WTC11 (cell line): ENCODE data around the gene LEKR1. TPM values are rescaled to one million over a fixed set of nuclear protein-coding genes. Genes with fewer than 3 reads are reported as not detected.

Experiments
- ATAC-seq: fragments of 200-7000 bp; cut with Tn5 transposase; 2 replicates; pipeline ENCODE4 v1.10.0; 2021; ENCODE audit warnings: mild to moderate bottlenecking, moderate library complexity
- CTCF ChIA-PET: fragments of 300-600 bp; sonication (Branson Sonifier 250); formaldehyde crosslinking; loops from one replicate; lab custom pipeline; 2021; ENCODE audit warnings: antibody characterized with exemption; lab: Charles Lee
- POLR2A ChIA-PET: fragments of 350-600 bp; sonication (Branson Sonifier 250); formaldehyde crosslinking; loops from one replicate; lab custom pipeline; 2021; ENCODE audit warnings: antibody characterized with exemption; lab: Charles Lee
- DNase-seq: peaks from one replicate; pipeline ENCODE4 v3.0.0; 2021; ENCODE audit warnings: low spot score
- H3K27ac Mint-ChIP-seq: 2 replicates; pipeline ENCODE4 v1.8.0; 2021; ENCODE audit warnings: mixed read lengths
- H3K27me3 Mint-ChIP-seq: 2 replicates; pipeline ENCODE4 v1.8.0; 2021; ENCODE audit warnings: low read depth, mild to moderate bottlenecking, moderate library complexity, mixed read lengths
- H3K36me3 Mint-ChIP-seq: 2 replicates; pipeline ENCODE4 v1.8.0; 2021; ENCODE audit warnings: mixed read lengths
- H3K4me1 Mint-ChIP-seq: 2 replicates; pipeline ENCODE4 v1.8.0; 2022; ENCODE audit warnings: mixed read lengths
- H3K4me3 Mint-ChIP-seq: 2 replicates; pipeline ENCODE4 v1.8.0; 2021; ENCODE audit warnings: mild to moderate bottlenecking, moderate library complexity, mixed read lengths
- H3K9me3 Mint-ChIP-seq: 2 replicates; pipeline ENCODE4 v1.8.0; 2021; ENCODE audit warnings: mixed read lengths
- ATF1 ChIP-seq: sonication (generic); formaldehyde crosslinking; IDR thresholded peaks from 2 replicates; pipeline ENCODE4 v1.8.1; 2023; ENCODE audit warnings: mild to moderate bottlenecking, moderate library complexity, missing genetic modification reagents
- ATF3 ChIP-seq: sonication (generic); formaldehyde crosslinking; conservative IDR thresholded peaks from 2 replicates; pipeline ENCODE4 v1.8.1; 2022; ENCODE audit warnings: mild to moderate bottlenecking, missing genetic modification reagents
- CREB1 ChIP-seq: sonication (generic); formaldehyde crosslinking; IDR thresholded peaks from 2 replicates; pipeline ENCODE4 v1.8.0; 2023; ENCODE audit warnings: mild to moderate bottlenecking, missing genetic modification reagents
- CREM ChIP-seq: sonication (generic); formaldehyde crosslinking; IDR thresholded peaks from 2 replicates; pipeline ENCODE4 v1.8.1; 2022; ENCODE audit warnings: mild to moderate bottlenecking, missing genetic modification reagents, moderate library complexity
- E2F4 ChIP-seq: sonication (generic); formaldehyde crosslinking; IDR thresholded peaks from 2 replicates; pipeline ENCODE4 v1.8.1; 2022; ENCODE audit warnings: low read depth, mild to moderate bottlenecking, moderate library complexity, missing genetic modification reagents, borderline replicate concordance
- EMX1 ChIP-seq: fragments of 250-450 bp; sonication (Bioruptor Pico); IDR thresholded peaks from 2 replicates; pipeline ENCODE4 v1.8.0; 2021; ENCODE audit warnings: mild to moderate bottlenecking
- FOXJ3 ChIP-seq: sonication (generic); formaldehyde crosslinking; IDR thresholded peaks from 2 replicates; pipeline ENCODE4 v1.9.0; 2021; ENCODE audit warnings: missing genetic modification reagents, mild to moderate bottlenecking, borderline replicate concordance
- HMGXB4 ChIP-seq: sonication (generic); formaldehyde crosslinking; IDR thresholded peaks from 2 replicates; pipeline ENCODE4 v1.8.1; 2023; ENCODE audit warnings: mild to moderate bottlenecking, moderate library complexity, missing genetic modification reagents
- JAZF1 ChIP-seq: fragments of 250-450 bp; sonication (Bioruptor Pico); IDR thresholded peaks from 2 replicates; pipeline ENCODE4 v1.9.0; 2021; ENCODE audit warnings: moderate library complexity, mild to moderate bottlenecking, inconsistent platforms
- MAX ChIP-seq: sonication (generic); formaldehyde crosslinking; IDR thresholded peaks from 2 replicates; pipeline ENCODE4 v1.8.0; 2022; ENCODE audit warnings: mild to moderate bottlenecking, missing genetic modification reagents
- MLX ChIP-seq: sonication (generic); formaldehyde crosslinking; IDR thresholded peaks from 2 replicates; pipeline ENCODE4 v1.8.1; 2023; ENCODE audit warnings: mild to moderate bottlenecking, missing genetic modification reagents, moderate library complexity
- MXD4 ChIP-seq: fragments of 250-450 bp; sonication (Bioruptor Pico); IDR thresholded peaks from 2 replicates; pipeline ENCODE4 v1.8.0; 2021; ENCODE audit warnings: mild to moderate bottlenecking, moderate library complexity, borderline replicate concordance
- NR1H2 ChIP-seq: sonication (generic); formaldehyde crosslinking; IDR thresholded peaks from 2 replicates; pipeline ENCODE4 v1.9.0; 2021; ENCODE audit warnings: mild to moderate bottlenecking, moderate library complexity, missing genetic modification reagents
- NR3C1 ChIP-seq: sonication (generic); formaldehyde crosslinking; conservative IDR thresholded peaks from 2 replicates; pipeline ENCODE4 v1.8.1; 2023; ENCODE audit warnings: low read depth, mild to moderate bottlenecking, missing genetic modification reagents
- SOX15 ChIP-seq: fragments of 250-450 bp; sonication (Bioruptor Pico); IDR thresholded peaks from 2 replicates; pipeline ENCODE4 v1.9.0; 2021; ENCODE audit warnings: mild to moderate bottlenecking
- SP1 ChIP-seq: sonication (generic); formaldehyde crosslinking; conservative IDR thresholded peaks from 2 replicates; pipeline ENCODE4 v1.8.1; 2022; ENCODE audit warnings: missing genetic modification reagents
- STAT6 ChIP-seq: sonication (generic); formaldehyde crosslinking; conservative IDR thresholded peaks from 2 replicates; pipeline ENCODE4 v1.8.1; 2023; ENCODE audit warnings: mild to moderate bottlenecking, low read depth, missing genetic modification reagents, moderate library complexity
- TP53 ChIP-seq: sonication (generic); formaldehyde crosslinking; IDR thresholded peaks from 2 replicates; pipeline ENCODE4 v1.8.1; 2023; ENCODE audit warnings: mild to moderate bottlenecking, missing genetic modification reagents
- USF2 ChIP-seq: sonication (generic); formaldehyde crosslinking; IDR thresholded peaks from 2 replicates; pipeline ENCODE4 v1.8.1; 2023; ENCODE audit warnings: mild to moderate bottlenecking, missing genetic modification reagents, moderate library complexity
- ZNF232 ChIP-seq: sonication (generic); formaldehyde crosslinking; IDR thresholded peaks from 2 replicates; pipeline ENCODE4 v1.8.0; 2022; ENCODE audit warnings: mild to moderate bottlenecking, missing genetic modification reagents
- ZNF416 ChIP-seq: fragments of 250-450 bp; sonication (Bioruptor Pico); IDR thresholded peaks from 2 replicates; pipeline ENCODE4 v1.9.0; 2021; ENCODE audit warnings: mild to moderate bottlenecking, inconsistent platforms
- total RNA-seq: library from RNA; stranded (reverse); gene quantifications from 3 replicates; pipeline ENCODE4 v1.2.3, GENCODE V29; 2021

Gene LEKR1
- total RNA-seq, 1 experiment from 2014 or later: 0.09 TPM

- Mint-ChIP-seq H3K9me3 (peaks cover 30% of the 10 kb centered on the region), H3K27me3 (no peaks in the 10 kb centered on the region), H3K4me3 (no peak overlapping the region), H3K27ac (no peak overlapping the region), H3K36me3 (peaks cover 15% of the 10 kb centered on the region; the same call in 1 of the 2 replicates), H3K4me1 (peaks cover 10% of the 10 kb centered on the region)
- no peak for DNase-seq
- ChIA-PET CTCF (no interaction called here), POLR2A (no interaction called here)
- TF ChIP-seq EMX1 (CRISPR knock-in tag) (no peak), STAT6 (CRISPR knock-in tag) (no peak), TP53 (no peak), ATF1 (no peak), CREM (no peak), HMGXB4 (no peak), MXD4 (CRISPR knock-in tag) (no peak), MAX (no peak), FOXJ3 (no peak)
- ATAC-seq: no peak
These were observed 22.0 kb upstream of the LEKR1 start for GRCh38 chr3:156803952-156804741.

GRCh38 chr3:156806698-156807097 is 19.5 kb upstream of the LEKR1 start:
- H3K27me3 Mint-ChIP-seq: no peaks in the 10 kb centered on the region; the same call in 1 of the 2 replicates
- ChIA-PET CTCF (no interaction called here), POLR2A (no interaction called here)
- ATAC-seq (no peak), DNase-seq (no peak)
- H3K4me1 Mint-ChIP-seq: peaks cover 10% of the 10 kb centered on the region
- H3K9me3 Mint-ChIP-seq: peaks cover 9% of the 10 kb centered on the region
- no peaks in the 10 kb centered on the region for H3K36me3 Mint-ChIP-seq
- H3K27ac Mint-ChIP-seq: no peak overlapping the region
- no peak overlapping the region for H3K4me3 Mint-ChIP-seq
- TF ChIP-seq USF2 (CRISPR knock-in tag): no peak
- TF ChIP-seq NR3C1 (CRISPR knock-in tag): no peak
- TF ChIP-seq ZNF416 (CRISPR knock-in tag): no peak
- TF ChIP-seq MXD4 (CRISPR knock-in tag): no peak
- TF ChIP-seq MLX (CRISPR knock-in tag): no peak
- TF ChIP-seq SOX15 (CRISPR knock-in tag): no peak
- no peak for TF ChIP-seq CREB1 (CRISPR knock-in tag)
- TF ChIP-seq ATF1: no peak
- TF ChIP-seq E2F4 (CRISPR knock-in tag): no peak
- TF ChIP-seq ZNF232 (CRISPR knock-in tag): no peak
- TF ChIP-seq JAZF1 (CRISPR knock-in tag): no peak
- TF ChIP-seq ATF3: no peak
- TF ChIP-seq NR1H2: no peak
- no peak for TF ChIP-seq SP1
